GM12878 (cell line): ENCODE results near the gene COL6A1. TPM values are rescaled to one million over a fixed set of nuclear protein-coding genes. Genes with fewer than 3 reads are reported as not detected.
A peak's percentile ranks its signal among the peaks of the same experiment; 100 is the strongest.

ENCODE experiments used
- ATAC-seq: fragments of 200-7000 bp; cut with Tn5 transposase; 3 replicates; pipeline ENCODE4 v1.9.1; 2020; ENCODE audit warnings: mild to moderate bottlenecking, moderate library complexity
- BruUV-seq: library from RNA; stranded (reverse); fragments of 400-500 nt; replicated peaks from 2 replicates; lab custom pipeline; 2021; lab: Mats Ljungman, UMichigan
- CTCF ChIA-PET: fragments of 300-600 bp; sonication (Branson Sonifier 250); formaldehyde crosslinking; extraction: SDS; loops from one replicate; lab custom pipeline; 2021; ENCODE audit warnings: inconsistent platforms; lab: Yijun Ruan, JAX
- POLR2A ChIA-PET: fragments of 350-600 bp; formaldehyde crosslinking; extraction: SDS; loops from one replicate; lab custom pipeline; 2021; ENCODE audit warnings: inconsistent platforms; lab: Charles Lee
- RAD21 ChIA-PET: fragments of 300-600 bp; sonication (Branson Sonifier 250); formaldehyde crosslinking; loops from one replicate; lab custom pipeline; 2023; ENCODE audit warnings: antibody characterized with exemption; ENCODE audit not compliant: unreplicated experiment; lab: Charles Lee
- SMC1A ChIA-PET: fragments of 300-600 bp; sonication (Branson Sonifier 250); formaldehyde crosslinking; loops from one replicate; lab custom pipeline; 2023; ENCODE audit not compliant: unreplicated experiment, uncharacterized antibody; lab: Charles Lee
- DNase-seq: peaks from one replicate; pipeline ENCODE4 v3.0.0-alpha.2; 2011; ENCODE audit warnings: low read depth, low spot score
- FAIRE-seq: peaks from 3 replicates; lab custom pipeline; 2011; peaks lifted over from hg19 to GRCh38; lab: Jason Lieb, UNC
- H2AFZ ChIP-seq: 2 replicates; pipeline ENCODE4 v1.6.0; 2011; ENCODE audit warnings: low read depth, low read length, control low read depth; ENCODE audit not compliant: control insufficient read depth
- H3K27ac ChIP-seq: 2 replicates; pipeline ENCODE4 v1.5.1; 2011; ENCODE audit warnings: control low read depth; ENCODE audit not compliant: control insufficient read depth, insufficient read depth
- H3K27me3 ChIP-seq, 2 experiments: replicated peaks in 1 of 2; 2 replicates each; pipeline versions ENCODE4 v1.6.0 to v1.6.1; 2011; ENCODE audit warnings: low read length in 1 of 2; ENCODE audit not compliant: control insufficient read depth in 2 of 2, insufficient read depth in 2 of 2
- H3K36me3 ChIP-seq, 2 experiments: 2 replicates each; pipeline ENCODE4 v1.5.1; 2011; ENCODE audit warnings: low read length in 1 of 2; ENCODE audit not compliant: control insufficient read depth in 2 of 2, insufficient read depth in 2 of 2
- H3K4me1 ChIP-seq: 2 replicates; pipeline ENCODE4 v1.6.1; 2011; ENCODE audit warnings: mild to moderate bottlenecking, low read length, moderate library complexity, mixed read lengths; ENCODE audit not compliant: control insufficient read depth, insufficient read depth
- H3K4me2 ChIP-seq: 2 replicates; pipeline ENCODE4 v1.6.0; 2011; ENCODE audit warnings: control low read depth; ENCODE audit not compliant: control insufficient read depth, insufficient read depth
- H3K4me3 ChIP-seq: fragments of 200-600 bp; sonication (generic); 2 replicates; pipeline ENCODE4 v1.5.1; 2016
- H3K79me2 ChIP-seq: 2 replicates; pipeline ENCODE4 v1.6.0; 2011; ENCODE audit warnings: low read length; ENCODE audit not compliant: control insufficient read depth, insufficient read depth
- H3K9ac ChIP-seq: 2 replicates; pipeline ENCODE4 v1.8.0; 2011; ENCODE audit warnings: low read length, control low read depth, mixed read lengths; ENCODE audit not compliant: control insufficient read depth, insufficient read depth
- H3K9me3 ChIP-seq: replicated peaks from 3 replicates; pipeline ENCODE4 v1.5.1; 2011; ENCODE audit warnings: mild to moderate bottlenecking, low read length; ENCODE audit not compliant: control insufficient read depth, insufficient read depth
- H4K20me1 ChIP-seq: 2 replicates; pipeline ENCODE4 v1.6.0; 2011; ENCODE audit not compliant: control insufficient read depth, insufficient read depth
- ATF7 ChIP-seq: fragments of 450-650 bp; IDR thresholded peaks from 2 replicates; pipeline ENCODE4 v1.6.1; 2016; ENCODE audit warnings: low read depth, mild to moderate bottlenecking
- BRCA1 ChIP-seq: IDR thresholded peaks from 2 replicates; pipeline ENCODE4 v1.6.1; 2011; ENCODE audit warnings: low read depth, low read length, improper control_type of control experiment
- CBX5 ChIP-seq: sonication (generic); IDR thresholded peaks from 2 replicates; pipeline ENCODE4 v1.6.1; 2016; ENCODE audit warnings: low read depth, moderate library complexity, mild to moderate bottlenecking, inconsistent platforms
- MEF2A ChIP-seq: IDR thresholded peaks from 2 replicates; pipeline ENCODE4 v1.6.1; 2011; ENCODE audit warnings: low read depth, mild to moderate bottlenecking, low read length, moderate library complexity; ENCODE audit not compliant: insufficient read depth
- MEF2B ChIP-seq: fragments of 450-650 bp; IDR thresholded peaks from 2 replicates; pipeline ENCODE4 v1.6.1; 2018; ENCODE audit warnings: mild to moderate bottlenecking, moderate library complexity; ENCODE audit not compliant: partially characterized antibody, poor library complexity, severe bottlenecking
- PAX5 ChIP-seq: IDR thresholded peaks from 2 replicates; pipeline ENCODE4 v1.6.1; 2011; ENCODE audit warnings: low read depth, low read length, borderline replicate concordance
- PAX8 ChIP-seq: fragments of 450-650 bp; IDR thresholded peaks from 2 replicates; pipeline ENCODE4 v1.6.1; 2017; ENCODE audit warnings: mild to moderate bottlenecking, moderate library complexity
- RAD51 ChIP-seq: fragments of 450-650 bp; IDR thresholded peaks from 2 replicates; pipeline ENCODE4 v1.6.1; 2016; ENCODE audit warnings: moderate library complexity, mild to moderate bottlenecking, inconsistent platforms
- SIN3A ChIP-seq: IDR thresholded peaks from 2 replicates; pipeline ENCODE4 v1.6.1; 2012; ENCODE audit warnings: low read depth, low read length, improper control_type of control experiment
- SUZ12 ChIP-seq: fragments of 200-600 bp; sonication (generic); IDR thresholded peaks from one replicate; pipeline ENCODE4 v1.6.1; 2018; ENCODE audit warnings: antibody characterized with exemption, mild to moderate bottlenecking; ENCODE audit not compliant: unreplicated experiment
- WGBS: methylation state at CpG from one replicate; pipeline ENCODE4 v1.1.6; 2016; ENCODE audit warnings: low lambda C conversion rate; ENCODE audit not compliant: insufficient replicate concordance, insufficient coverage; ENCODE audit errors: missing lambda C conversion rate; 5-methylcytosine and 5-hydroxymethylcytosine counted together
- in situ Hi-C: fragments of 300-500 bp; cut with MboI; formaldehyde crosslinking; loops from 9 replicates; pipeline ENCODE4 v1.14.3; 2018; ENCODE audit warnings: mixed read lengths
- intact Hi-C: fragments of 100-400 bp; cut with micrococcal nuclease; formaldehyde crosslinking; loops from one replicate; pipeline ENCODE4 v1.14.2; 2022; ENCODE audit not compliant: unreplicated experiment
- polyA plus RNA-seq, 11 experiments: library from polyadenylated mRNA; depleted of rRNA in 4 of 11; unstranded in 6 of 11; stranded (reverse) in 5 of 11; fragments of >200 nt; fragmentation: Nextera tagmentation in 4 of 11; fragmentation: Illumina TruSeq in 1 of 11; extraction: Ambion mirVana in 4 of 11; extraction: Trizol in 1 of 11; gene quantifications; 1 replicate in 1 of 11; 2 replicates in 10 of 11; pipeline versions ENCODE4 v1.2.1 to v1.2.3, GENCODE V29; 2011 to 2016; ENCODE audit warnings: inconsistent platforms in 2 of 11, missing spikeins in 2 of 11, low read depth in 1 of 11
- total RNA-seq, 4 experiments: library from RNA; depleted of rRNA in 3 of 4; stranded (reverse); fragments of >200 nt in 3 of 4; fragmentation: Illumina TruSeq in 1 of 4; extraction: Trizol in 1 of 4; gene quantifications; 2 replicates each; pipeline versions ENCODE4 v1.2.1 to v1.2.3, GENCODE V29; 2013 to 2021
- TF ChIP-seq, protein P1 (sequence below): fragments of 450-650 bp; IDR thresholded peaks from 2 replicates; pipeline ENCODE4 v1.6.1; 2014; ENCODE audit warnings: mild to moderate bottlenecking
- TF ChIP-seq, protein P2 (sequence below): fragments of 450-650 bp; IDR thresholded peaks from 2 replicates; pipeline ENCODE4 v1.6.1; 2017; ENCODE audit warnings: borderline replicate concordance
- TF ChIP-seq, protein P3 (sequence below): fragments of 450-650 bp; IDR thresholded peaks from 2 replicates; pipeline ENCODE4 v1.6.1; 2018; ENCODE audit warnings: mild to moderate bottlenecking, low read depth, moderate library complexity; ENCODE audit not compliant: partially characterized antibody

COL6A1 gene
- total and polyA plus RNA-seq, 10 of the 15 experiments (the other 5 are each of a cell fraction or from before 2014, with no cell fraction given), result 0.12 to 1.3 (median 0.20) TPM; not detected in 7

DNA sequence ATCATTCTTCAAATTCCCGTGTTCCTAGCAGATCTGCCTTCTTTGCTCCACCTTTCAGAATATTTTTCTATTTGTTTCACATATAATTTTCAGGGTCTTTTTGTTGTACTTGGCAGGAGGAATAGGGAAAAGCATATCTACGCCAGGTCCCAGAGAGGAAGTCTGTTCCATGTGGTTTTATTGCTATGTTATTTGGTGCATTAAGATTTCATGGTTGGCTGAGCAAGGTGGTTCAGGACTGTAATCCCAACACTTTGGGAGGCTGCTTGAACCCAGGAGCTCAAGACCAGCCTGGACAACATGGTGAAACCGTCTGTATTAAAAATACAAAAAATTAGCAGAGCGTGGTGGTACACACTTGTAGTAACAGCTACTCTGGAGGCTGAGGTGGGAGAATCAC lies 36.1 kb downstream of the COL6A1 start:
- no peak for FAIRE-seq
- CTCF ChIA-PET, result no interaction called here
- Histone ChIP-seq H2AFZ (no peak overlapping the region), H3K4me1 (no peaks in the 10 kb centered on the region), H3K27me3 (no peaks in the 10 kb centered on the region), H3K9me3 (no peaks in the 10 kb centered on the region), H3K4me3 (no peak overlapping the region), H3K9ac (no peak overlapping the region), H3K27ac (no peak overlapping the region)
- BruUV-seq, result no TSS peak
- SMC1A ChIA-PET, result interaction anchor here (0.9 kb wide), 1 partner anchor 9 kb away, joined by 3 read pairs; no protein-coding TSS in a partner anchor
- WGBS, result 37% methylated on average over 4 of the region's 4 CpGs
- intact Hi-C loops, result no loop called here
- TF ChIP-seq, protein P1, sequence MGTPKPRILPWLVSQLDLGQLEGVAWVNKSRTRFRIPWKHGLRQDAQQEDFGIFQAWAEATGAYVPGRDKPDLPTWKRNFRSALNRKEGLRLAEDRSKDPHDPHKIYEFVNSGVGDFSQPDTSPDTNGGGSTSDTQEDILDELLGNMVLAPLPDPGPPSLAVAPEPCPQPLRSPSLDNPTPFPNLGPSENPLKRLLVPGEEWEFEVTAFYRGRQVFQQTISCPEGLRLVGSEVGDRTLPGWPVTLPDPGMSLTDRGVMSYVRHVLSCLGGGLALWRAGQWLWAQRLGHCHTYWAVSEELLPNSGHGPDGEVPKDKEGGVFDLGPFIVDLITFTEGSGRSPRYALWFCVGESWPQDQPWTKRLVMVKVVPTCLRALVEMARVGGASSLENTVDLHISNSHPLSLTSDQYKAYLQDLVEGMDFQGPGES, result no peak
- TF ChIP-seq PAX8, result no peak
- no peak for TF ChIP-seq SUZ12
- TF ChIP-seq CBX5, result no peak
- TF ChIP-seq PAX5, result peak; percentile 57; the same call in 1 of the 2 replicates
- TF ChIP-seq, all 136 proteins: peak for 1
- no peak overlapping the region for H3K4me2 ChIP-seq
- in situ Hi-C loops, result no loop called here
- ChIA-PET POLR2A (no interaction called here), RAD21 (no interaction called here)
- DNase-seq, result no peak
- no peaks in the 10 kb centered on the region for H3K79me2 ChIP-seq
- H4K20me1 ChIP-seq, result no peaks in the 10 kb centered on the region
- ATAC-seq, result no peak
- H3K36me3 ChIP-seq, result no peaks in the 10 kb centered on the region

DNA sequence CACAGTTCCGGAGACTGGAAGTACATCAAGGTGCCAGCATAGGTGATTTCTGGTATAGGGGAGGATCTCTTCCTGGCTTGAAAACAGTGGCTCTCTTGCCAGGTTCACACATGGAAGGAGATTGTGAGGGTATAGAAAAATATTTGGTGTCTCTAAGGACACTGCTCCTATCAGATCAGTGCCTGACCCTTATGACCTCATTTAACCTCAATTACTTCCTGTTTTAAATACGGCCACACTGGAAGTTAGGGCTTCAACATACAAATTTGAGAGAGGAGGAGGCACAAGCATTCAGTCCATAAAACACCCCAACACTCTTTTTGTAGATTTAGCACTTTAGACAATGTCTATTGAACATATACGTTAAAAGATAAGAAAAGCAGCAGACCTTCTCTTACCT lies 37.0 kb downstream of the COL6A1 start:
- DNase-seq, result no peak
- Histone ChIP-seq H3K79me2 (no peaks in the 10 kb centered on the region), H3K36me3 (no peaks in the 10 kb centered on the region), H3K4me3 (no peak overlapping the region), H3K4me2 (no peak overlapping the region), H3K9ac (no peak overlapping the region), H3K4me1 (no peaks in the 10 kb centered on the region), H2AFZ (no peak overlapping the region), H3K27ac (no peak overlapping the region), H4K20me1 (no peaks in the 10 kb centered on the region), H3K27me3 (no peaks in the 10 kb centered on the region), H3K9me3 (no peaks in the 10 kb centered on the region)
- ChIA-PET RAD21 (no interaction called here), POLR2A (no interaction called here), SMC1A (no interaction called here), CTCF (no interaction called here)
- no peak for ATAC-seq
- no peak for FAIRE-seq
- 44% methylated on average over 3 of the region's 3 CpGs for WGBS
- in situ Hi-C loops, result no loop called here
- intact Hi-C loops, result no loop called here
- no TSS peak for BruUV-seq
- TF ChIP-seq, protein P2, sequence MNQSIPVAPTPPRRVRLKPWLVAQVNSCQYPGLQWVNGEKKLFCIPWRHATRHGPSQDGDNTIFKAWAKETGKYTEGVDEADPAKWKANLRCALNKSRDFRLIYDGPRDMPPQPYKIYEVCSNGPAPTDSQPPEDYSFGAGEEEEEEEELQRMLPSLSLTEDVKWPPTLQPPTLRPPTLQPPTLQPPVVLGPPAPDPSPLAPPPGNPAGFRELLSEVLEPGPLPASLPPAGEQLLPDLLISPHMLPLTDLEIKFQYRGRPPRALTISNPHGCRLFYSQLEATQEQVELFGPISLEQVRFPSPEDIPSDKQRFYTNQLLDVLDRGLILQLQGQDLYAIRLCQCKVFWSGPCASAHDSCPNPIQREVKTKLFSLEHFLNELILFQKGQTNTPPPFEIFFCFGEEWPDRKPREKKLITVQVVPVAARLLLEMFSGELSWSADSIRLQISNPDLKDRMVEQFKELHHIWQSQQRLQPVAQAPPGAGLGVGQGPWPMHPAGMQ, result no peak
- TF ChIP-seq SIN3A (no peak), ATF7 (no peak), MEF2B (no peak), BRCA1 (no peak), MEF2A (no peak), RAD51 (no peak)
- TF ChIP-seq, protein P3, sequence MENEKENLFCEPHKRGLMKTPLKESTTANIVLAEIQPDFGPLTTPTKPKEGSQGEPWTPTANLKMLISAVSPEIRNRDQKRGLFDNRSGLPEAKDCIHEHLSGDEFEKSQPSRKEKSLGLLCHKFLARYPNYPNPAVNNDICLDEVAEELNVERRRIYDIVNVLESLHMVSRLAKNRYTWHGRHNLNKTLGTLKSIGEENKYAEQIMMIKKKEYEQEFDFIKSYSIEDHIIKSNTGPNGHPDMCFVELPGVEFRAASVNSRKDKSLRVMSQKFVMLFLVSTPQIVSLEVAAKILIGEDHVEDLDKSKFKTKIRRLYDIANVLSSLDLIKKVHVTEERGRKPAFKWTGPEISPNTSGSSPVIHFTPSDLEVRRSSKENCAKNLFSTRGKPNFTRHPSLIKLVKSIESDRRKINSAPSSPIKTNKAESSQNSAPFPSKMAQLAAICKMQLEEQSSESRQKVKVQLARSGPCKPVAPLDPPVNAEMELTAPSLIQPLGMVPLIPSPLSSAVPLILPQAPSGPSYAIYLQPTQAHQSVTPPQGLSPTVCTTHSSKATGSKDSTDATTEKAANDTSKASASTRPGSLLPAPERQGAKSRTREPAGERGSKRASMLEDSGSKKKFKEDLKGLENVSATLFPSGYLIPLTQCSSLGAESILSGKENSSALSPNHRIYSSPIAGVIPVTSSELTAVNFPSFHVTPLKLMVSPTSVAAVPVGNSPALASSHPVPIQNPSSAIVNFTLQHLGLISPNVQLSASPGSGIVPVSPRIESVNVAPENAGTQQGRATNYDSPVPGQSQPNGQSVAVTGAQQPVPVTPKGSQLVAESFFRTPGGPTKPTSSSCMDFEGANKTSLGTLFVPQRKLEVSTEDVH, result no peak
